Measurements from ENCODE around the gene MANBA. TPM values are rescaled to one million over a fixed set of nuclear protein-coding genes. Genes with fewer than 3 reads are reported as not detected.

MANBA gene
- total RNA-seq, 1 donor from 2014 or later = 9.7 TPM

DNA sequence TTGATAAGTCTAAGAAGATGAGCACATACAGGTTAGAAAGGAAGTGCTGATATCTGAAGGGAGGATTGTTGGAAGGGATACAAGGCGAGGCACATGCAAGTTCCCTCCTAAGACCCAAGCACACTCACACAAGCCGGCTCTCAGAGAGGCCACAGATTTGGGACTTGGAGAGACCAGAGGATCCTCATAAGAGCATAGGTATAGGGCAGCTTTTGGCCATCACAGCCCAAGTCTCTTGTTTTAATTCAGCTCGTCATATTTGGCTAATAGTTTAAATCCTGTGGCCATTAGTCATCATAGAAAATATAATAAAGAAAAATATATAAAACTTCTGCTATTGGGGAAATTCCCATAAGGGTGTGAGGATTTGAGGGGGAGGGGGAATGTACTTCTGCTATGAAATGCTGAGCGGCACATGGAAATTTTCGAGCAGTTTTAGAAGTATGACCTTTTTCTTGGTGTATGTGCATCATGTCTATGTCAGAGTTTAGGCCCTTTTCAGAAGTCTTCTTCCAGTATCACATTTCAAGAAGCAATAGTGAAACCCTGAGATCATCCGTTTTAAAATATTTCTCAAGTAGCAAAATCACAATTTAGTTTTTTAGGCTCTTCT lies 161.9 kb downstream of the MANBA start:
- no peaks in the 10 kb centered on the region for H3K4me1 ChIP-seq
- peaks cover 40 to 85% of the 10 kb centered on the region in 2 donors for H3K36me3 ChIP-seq
- intact Hi-C loops (cut with DNase I) = no loop called here
- DNase-seq (ENCODE audit: low spot score in 2 of 2) = no peak
- H3K27me3 ChIP-seq = no peaks in the 10 kb centered on the region
- no peak overlapping the region for H3K27ac ChIP-seq
- TF ChIP-seq, protein P1, sequence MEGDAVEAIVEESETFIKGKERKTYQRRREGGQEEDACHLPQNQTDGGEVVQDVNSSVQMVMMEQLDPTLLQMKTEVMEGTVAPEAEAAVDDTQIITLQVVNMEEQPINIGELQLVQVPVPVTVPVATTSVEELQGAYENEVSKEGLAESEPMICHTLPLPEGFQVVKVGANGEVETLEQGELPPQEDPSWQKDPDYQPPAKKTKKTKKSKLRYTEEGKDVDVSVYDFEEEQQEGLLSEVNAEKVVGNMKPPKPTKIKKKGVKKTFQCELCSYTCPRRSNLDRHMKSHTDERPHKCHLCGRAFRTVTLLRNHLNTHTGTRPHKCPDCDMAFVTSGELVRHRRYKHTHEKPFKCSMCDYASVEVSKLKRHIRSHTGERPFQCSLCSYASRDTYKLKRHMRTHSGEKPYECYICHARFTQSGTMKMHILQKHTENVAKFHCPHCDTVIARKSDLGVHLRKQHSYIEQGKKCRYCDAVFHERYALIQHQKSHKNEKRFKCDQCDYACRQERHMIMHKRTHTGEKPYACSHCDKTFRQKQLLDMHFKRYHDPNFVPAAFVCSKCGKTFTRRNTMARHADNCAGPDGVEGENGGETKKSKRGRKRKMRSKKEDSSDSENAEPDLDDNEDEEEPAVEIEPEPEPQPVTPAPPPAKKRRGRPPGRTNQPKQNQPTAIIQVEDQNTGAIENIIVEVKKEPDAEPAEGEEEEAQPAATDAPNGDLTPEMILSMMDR (IDR thresholded peaks at IDR 0.05) = no peak
- no peak overlapping the region for H3K4me3 ChIP-seq
- no peaks in the 10 kb centered on the region for H3K9me3 ChIP-seq

DNA sequence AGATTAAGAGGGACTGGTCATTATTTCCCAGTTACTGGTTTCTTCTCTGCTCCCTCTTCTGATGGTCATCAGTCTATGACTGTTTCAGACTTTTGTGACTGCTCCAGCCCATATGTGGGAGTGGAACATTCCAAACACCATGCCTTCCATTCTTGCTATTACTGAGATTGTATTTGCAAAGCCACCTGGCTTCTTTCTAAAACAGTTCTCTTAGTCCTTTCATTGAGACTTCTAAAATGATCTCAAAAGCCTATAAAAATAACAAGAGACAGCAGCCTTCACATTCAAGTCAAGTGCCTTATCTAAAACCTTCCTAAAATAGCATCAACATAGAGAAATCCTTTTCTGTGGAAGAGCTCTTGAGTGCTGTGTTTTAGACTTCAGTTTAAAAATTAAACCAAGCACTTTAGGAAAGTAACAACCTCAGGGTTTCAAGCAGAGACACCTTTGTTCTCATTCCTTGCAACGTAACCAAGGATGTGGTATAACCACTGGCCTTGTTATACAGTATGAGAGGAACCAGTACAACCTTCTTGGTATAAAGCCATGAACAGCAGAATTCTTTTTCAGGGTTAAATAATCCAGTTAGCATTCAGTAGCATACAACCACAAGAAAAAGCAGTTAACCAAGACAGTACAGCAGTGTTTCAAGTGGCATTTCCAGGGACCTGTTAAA lies 162.5 kb downstream of the MANBA start:
- H3K4me1 ChIP-seq = no peaks in the 10 kb centered on the region
- H3K27ac ChIP-seq = no peak overlapping the region
- H3K9me3 ChIP-seq = no peaks in the 10 kb centered on the region
- peaks cover 37 to 80% of the 10 kb centered on the region in 2 donors for H3K36me3 ChIP-seq
- TF ChIP-seq, protein P1 (IDR thresholded peaks at IDR 0.05) = no peak
- intact Hi-C loops (cut with DNase I) = no loop called here
- no peak overlapping the region for H3K4me3 ChIP-seq
- H3K27me3 ChIP-seq = no peaks in the 10 kb centered on the region
- DNase-seq (ENCODE audit: low spot score in 2 of 2) = no peak

DNA sequence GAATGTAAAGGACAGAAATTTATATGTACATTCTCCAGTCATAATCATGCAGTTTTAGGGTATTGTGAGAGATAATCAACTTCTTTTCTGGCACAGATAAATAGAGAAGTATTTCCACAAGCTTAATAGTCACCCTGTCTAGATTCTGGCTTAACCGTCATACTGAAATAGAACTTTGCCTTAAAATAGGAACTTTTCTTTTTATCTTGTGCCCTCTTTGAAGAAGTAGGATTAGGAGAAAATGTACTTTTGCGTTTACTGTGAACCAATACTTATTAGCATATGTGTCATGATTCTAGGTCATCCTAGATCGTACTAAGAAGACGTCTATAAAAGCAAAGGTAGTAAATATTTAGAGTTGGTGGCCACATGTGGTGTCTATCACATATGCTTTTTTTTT lies 164.2 kb downstream of the MANBA start:
- Histone ChIP-seq H3K9me3 (no peaks in the 10 kb centered on the region), H3K4me1 (no peaks in the 10 kb centered on the region), H3K36me3 (peaks cover 29 to 66% of the 10 kb centered on the region in 2 donors), H3K4me3 (no peak overlapping the region), H3K27me3 (no peaks in the 10 kb centered on the region), H3K27ac (no peak overlapping the region)
- TF ChIP-seq, protein P1 (IDR thresholded peaks at IDR 0.05) = no peak
- intact Hi-C loops (cut with DNase I) = no loop called here
- no peak for DNase-seq (ENCODE audit: low spot score in 2 of 2)

DNA sequence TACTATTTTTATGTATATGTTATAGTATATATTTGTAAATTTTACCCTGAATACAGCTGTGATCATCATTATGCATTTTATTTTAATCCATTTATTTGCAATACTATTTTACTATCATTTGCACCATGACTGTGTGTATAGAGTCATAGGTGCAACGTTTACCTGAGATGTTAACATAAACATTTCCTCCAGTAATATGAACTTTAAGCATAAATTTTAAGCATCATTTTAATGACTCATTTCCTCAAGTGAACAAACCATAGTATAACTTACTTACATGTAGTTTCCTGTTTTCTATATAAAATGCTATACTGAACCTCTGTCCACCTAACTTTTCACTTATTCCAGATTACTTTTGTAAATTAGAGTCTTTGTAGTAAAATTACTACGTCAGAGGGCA lies 166.8 kb downstream of the MANBA start:
- Histone ChIP-seq H3K27me3 (no peaks in the 10 kb centered on the region), H3K4me1 (no peaks in the 10 kb centered on the region), H3K4me3 (no peak overlapping the region), H3K27ac (no peak overlapping the region), H3K9me3 (no peaks in the 10 kb centered on the region), H3K36me3 (peaks cover 29 to 57% of the 10 kb centered on the region in 2 donors)
- no peak for DNase-seq (ENCODE audit: low spot score in 2 of 2)
- TF ChIP-seq, protein P1 (IDR thresholded peaks at IDR 0.05) = no peak
- intact Hi-C loops (cut with DNase I) = no loop called here

DNA sequence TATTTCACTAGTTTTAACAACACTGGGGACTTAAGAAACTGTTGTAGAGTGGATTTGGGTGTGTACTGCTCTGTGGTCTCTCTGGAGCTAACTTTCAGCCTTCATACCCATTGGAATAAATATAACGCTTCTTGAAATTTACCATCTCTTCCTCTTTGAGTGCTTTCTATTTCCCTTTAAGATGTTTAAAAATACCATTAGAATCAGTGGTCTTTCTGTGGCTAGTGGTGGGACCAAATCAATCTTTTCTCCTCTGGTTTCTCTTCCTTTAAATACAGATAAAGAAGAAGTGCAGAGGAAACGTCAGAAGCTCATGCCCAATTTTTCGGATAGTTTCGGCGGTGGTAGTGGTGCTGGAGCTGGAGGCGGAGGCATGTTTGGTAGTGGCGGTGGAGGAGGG lies 167.6 kb downstream of the MANBA start:
- no peak for DNase-seq (ENCODE audit: low spot score in 2 of 2)
- no peaks in the 10 kb centered on the region for H3K4me1 ChIP-seq
- intact Hi-C loops (cut with DNase I) = no loop called here
- H3K9me3 ChIP-seq = no peaks in the 10 kb centered on the region
- H3K4me3 ChIP-seq = no peak overlapping the region
- no peak overlapping the region for H3K27ac ChIP-seq
- H3K27me3 ChIP-seq = no peaks in the 10 kb centered on the region
- TF ChIP-seq, protein P1 (IDR thresholded peaks at IDR 0.05) = no peak
- H3K36me3 ChIP-seq = peaks cover 24 to 51% of the 10 kb centered on the region in 2 donors

All from ascending aorta (tissue), 2 donors.